ENCODE data around the gene PDX1. TPM values are rescaled to one million over a fixed set of nuclear protein-coding genes. Genes with fewer than 3 reads are reported as not detected.

Gene PDX1
- total RNA-seq, 2 donors from 2014 or later: not detected

GRCh38 chr13:27967736-27968315 lies 48.0 kb downstream of the PDX1 start:
- intact Hi-C loops (cut with DNase I): no loop called here
- no peak for DNase-seq (ENCODE audit: low spot score)

- intact Hi-C loops (cut with DNase I): no loop called here
- no peak for DNase-seq (ENCODE audit: low spot score)
Observed at GRCh38 chr13:27968316-27969081, 48.7 kb downstream of the PDX1 start.

GRCh38 chr13:27969082-27969865 lies 49.5 kb downstream of the PDX1 start, which contains the start of gene CDX2:
TSS of gene CDX2 (minus strand) at chr13:27969315. CDS start at chr13:27969006, 309 bp downstream.
- intact Hi-C loops (cut with DNase I): no loop called here

GRCh38 chr13:27969866-27970229 lies 50.0 kb downstream of the PDX1 start:
- intact Hi-C loops (cut with DNase I): loop anchor here in 1 of 2 donors (10.0 kb wide), 1 partner anchor 1025 kb away; no protein-coding TSS in a partner anchor
- no peak for DNase-seq (ENCODE audit: low spot score)

More at GRCh38 chr13:27969082-27969865, 49.5 kb downstream of the PDX1 start, which contains the start of gene CDX2:
- DNase-seq (ENCODE audit: low spot score): no peak

- intact Hi-C loops (cut with DNase I): loop anchor here in 1 of 2 donors (10.0 kb wide), 1 partner anchor 1026 kb away; no protein-coding TSS in a partner anchor
- no peak for DNase-seq (ENCODE audit: low spot score)
Observed at GRCh38 chr13:27970382-27971235, 50.8 kb downstream of the PDX1 start.

GRCh38 chr13:27971236-27971645 lies 51.4 kb downstream of the PDX1 start:
- peak; percentile 61 for DNase-seq (ENCODE audit: low spot score)
- intact Hi-C loops (cut with DNase I): loop anchor here in 1 of 2 donors (10.0 kb wide), 1 partner anchor 1026 kb away; no protein-coding TSS in a partner anchor

GRCh38 chr13:27971776-27972477 lies 52.1 kb downstream of the PDX1 start:
- intact Hi-C loops (cut with DNase I): loop anchor here in 1 of 2 donors (10.0 kb wide), 1 partner anchor 1027 kb away; no protein-coding TSS in a partner anchor
- DNase-seq (ENCODE audit: low spot score): peak; percentile 68

GRCh38 chr13:27972478-27972820 lies 52.6 kb downstream of the PDX1 start:
- no peak for DNase-seq (ENCODE audit: low spot score)
- intact Hi-C loops (cut with DNase I): loop anchor here in 1 of 2 donors (10.0 kb wide), 1 partner anchor 1028 kb away; no protein-coding TSS in a partner anchor

- DNase-seq (ENCODE audit: low spot score): no peak
- intact Hi-C loops (cut with DNase I): loop anchor here in 1 of 2 donors (10.0 kb wide), 1 partner anchor 1028 kb away; no protein-coding TSS in a partner anchor
Observed at GRCh38 chr13:27973291-27973690, 53.5 kb downstream of the PDX1 start.

GRCh38 chr13:27973961-27974662 lies 54.3 kb downstream of the PDX1 start:
- intact Hi-C loops (cut with DNase I): loop anchor here in 1 of 2 donors (10.0 kb wide), 1 partner anchor 1029 kb away; no protein-coding TSS in a partner anchor
- DNase-seq (ENCODE audit: low spot score): no peak

Other genes starting within 250 kb of the PDX1 start
- not detected for gene GSX1, start 127.5 kb upstream of the PDX1 start, total RNA-seq
- gene CDX2, start 49.3 kb downstream of the PDX1 start, total RNA-seq: not detected
- not detected for gene URAD, start 68.7 kb downstream of the PDX1 start, total RNA-seq
- under 1 TPM; 0.38 to 0.65 TPM for gene FLT3, start 180.6 kb downstream of the PDX1 start, total RNA-seq
- 10 to 100 TPM; 23.7 to 26.7 TPM for gene PAN3, start 218.5 kb downstream of the PDX1 start, total RNA-seq